ENCODE measurements around the gene OR7D2. TPM values are rescaled to one million over a fixed set of nuclear protein-coding genes. Genes with fewer than 3 reads are reported as not detected.

OR7D2 gene
- total and polyA plus RNA-seq, 3 donors from 2014 or later: 0.62 to 1.7 (median 0.79) TPM

DNA sequence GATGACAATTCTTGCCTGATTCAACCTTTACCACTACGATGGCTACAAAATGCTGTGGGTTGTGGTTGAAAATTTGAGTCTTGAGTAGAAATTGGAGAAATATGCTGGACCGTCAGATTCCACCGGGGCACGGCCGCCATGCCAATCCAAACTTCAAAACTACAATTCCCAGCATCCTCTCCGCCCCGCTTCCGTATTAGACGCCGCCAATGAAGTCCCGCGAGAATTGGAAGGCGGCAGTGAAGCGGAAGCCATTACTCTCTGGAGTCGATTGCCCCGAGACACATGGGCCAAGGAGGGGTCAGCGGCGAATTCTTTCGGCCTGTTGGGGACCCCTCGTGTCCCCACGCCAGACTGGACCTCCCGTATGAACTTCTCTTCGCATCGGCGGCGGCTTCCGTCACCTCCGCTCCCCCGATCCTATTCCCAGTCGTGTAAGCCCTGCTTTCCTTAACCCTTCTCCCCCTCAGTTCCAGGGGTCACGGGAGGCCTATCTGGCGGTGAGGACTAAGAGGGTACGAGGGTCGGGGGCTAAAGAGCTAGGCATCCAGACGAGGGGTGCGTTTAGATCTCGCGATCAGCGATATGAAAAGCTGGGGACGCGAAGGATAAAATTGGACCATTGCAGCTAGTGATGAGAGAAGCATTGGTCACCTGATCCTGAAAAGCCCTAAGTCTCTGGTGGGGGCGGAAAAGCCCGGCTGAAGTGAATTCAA lies 38.5 kb upstream of the OR7D2 start, which contains the start of gene ZNF317:
ZNF317 (plus strand) TSS at position 239 of the 716 bp plus-strand sequence. CDS start 15,620 bp downstream, outside the sequence.
- H3K9me3 ChIP-seq: no peaks in the 10 kb centered on the region
- H3K36me3 ChIP-seq (ENCODE audit: low read depth, missing control alignments): no peaks in the 10 kb centered on the region
- H3K4me3 ChIP-seq: peak within 1 kb of the TSS; percentile 86 to 92
- intact Hi-C loops (cut with DNase I; ENCODE audit: low total_unique reads): no loop called here
- peak; percentile 98 for DNase-seq
- TF ChIP-seq, protein P1, sequence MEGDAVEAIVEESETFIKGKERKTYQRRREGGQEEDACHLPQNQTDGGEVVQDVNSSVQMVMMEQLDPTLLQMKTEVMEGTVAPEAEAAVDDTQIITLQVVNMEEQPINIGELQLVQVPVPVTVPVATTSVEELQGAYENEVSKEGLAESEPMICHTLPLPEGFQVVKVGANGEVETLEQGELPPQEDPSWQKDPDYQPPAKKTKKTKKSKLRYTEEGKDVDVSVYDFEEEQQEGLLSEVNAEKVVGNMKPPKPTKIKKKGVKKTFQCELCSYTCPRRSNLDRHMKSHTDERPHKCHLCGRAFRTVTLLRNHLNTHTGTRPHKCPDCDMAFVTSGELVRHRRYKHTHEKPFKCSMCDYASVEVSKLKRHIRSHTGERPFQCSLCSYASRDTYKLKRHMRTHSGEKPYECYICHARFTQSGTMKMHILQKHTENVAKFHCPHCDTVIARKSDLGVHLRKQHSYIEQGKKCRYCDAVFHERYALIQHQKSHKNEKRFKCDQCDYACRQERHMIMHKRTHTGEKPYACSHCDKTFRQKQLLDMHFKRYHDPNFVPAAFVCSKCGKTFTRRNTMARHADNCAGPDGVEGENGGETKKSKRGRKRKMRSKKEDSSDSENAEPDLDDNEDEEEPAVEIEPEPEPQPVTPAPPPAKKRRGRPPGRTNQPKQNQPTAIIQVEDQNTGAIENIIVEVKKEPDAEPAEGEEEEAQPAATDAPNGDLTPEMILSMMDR (IDR thresholded peaks at IDR 0.05): no peak
- no peak for TF ChIP-seq POLR2A (IDR thresholded peaks at IDR 0.05)
- H3K27ac ChIP-seq: peak within 1 kb of the TSS; percentile 84 to 92
- no peaks in the 10 kb centered on the region for H3K27me3 ChIP-seq
- 0 to 1% methylated on average over 43 of the region's 43 CpGs for WGBS, 2 donors
- H3K4me1 ChIP-seq: no peaks in the 10 kb centered on the region

GRCh38 chr19:9144920-9145319 lies 33.9 kb upstream of the OR7D2 start:
- no peak for DNase-seq

GRCh38 chr19:9146882-9147281 lies 31.9 kb upstream of the OR7D2 start:
- DNase-seq: no peak
- TF ChIP-seq, protein P1 (IDR thresholded peaks at IDR 0.05): no peak
- TF ChIP-seq POLR2A (IDR thresholded peaks at IDR 0.05): no peak
- no peaks in the 10 kb centered on the region for H3K9me3 ChIP-seq
- no peaks in the 10 kb centered on the region for H3K4me1 ChIP-seq
- WGBS, 2 donors: 78 to 93% methylated on average over 1 of the region's 1 CpG
- intact Hi-C loops (cut with DNase I; ENCODE audit: low total_unique reads): no loop called here
- H3K27ac ChIP-seq: no peak overlapping the region
- H3K4me3 ChIP-seq: no peak overlapping the region
- H3K27me3 ChIP-seq: no peaks in the 10 kb centered on the region
- no peaks in the 10 kb centered on the region for H3K36me3 ChIP-seq (ENCODE audit: low read depth, missing control alignments)

More at GRCh38 chr19:9144920-9145319, 33.9 kb upstream of the OR7D2 start:
- H3K36me3 ChIP-seq (ENCODE audit: low read depth, missing control alignments): no peaks in the 10 kb centered on the region
- H3K4me3 ChIP-seq: no peak overlapping the region
- no peaks in the 10 kb centered on the region for H3K9me3 ChIP-seq
- H3K27me3 ChIP-seq: no peaks in the 10 kb centered on the region
- H3K4me1 ChIP-seq: no peaks in the 10 kb centered on the region
- TF ChIP-seq, protein P1 (IDR thresholded peaks at IDR 0.05): no peak
- no peak for TF ChIP-seq POLR2A (IDR thresholded peaks at IDR 0.05)
- 93 to 98% methylated on average over 5 of the region's 5 CpGs for WGBS, 2 donors
- H3K27ac ChIP-seq: no peak overlapping the region
- intact Hi-C loops (cut with DNase I; ENCODE audit: low total_unique reads): no loop called here

GRCh38 chr19:9148697-9149096 lies 30.1 kb upstream of the OR7D2 start:
- no peak overlapping the region for H3K4me3 ChIP-seq
- TF ChIP-seq POLR2A (IDR thresholded peaks at IDR 0.05): no peak
- TF ChIP-seq, protein P1 (IDR thresholded peaks at IDR 0.05): no peak
- intact Hi-C loops (cut with DNase I; ENCODE audit: low total_unique reads): no loop called here
- 92% methylated on average over 3 of the region's 3 CpGs for WGBS, 2 donors
- no peak overlapping the region for H3K27ac ChIP-seq
- no peaks in the 10 kb centered on the region for H3K4me1 ChIP-seq
- no peak for DNase-seq
- H3K9me3 ChIP-seq: no peaks in the 10 kb centered on the region
- H3K36me3 ChIP-seq (ENCODE audit: low read depth, missing control alignments): no peaks in the 10 kb centered on the region
- no peaks in the 10 kb centered on the region for H3K27me3 ChIP-seq

GRCh38 chr19:9149997-9150396 lies 28.8 kb upstream of the OR7D2 start:
- Histone ChIP-seq H3K9me3 (no peaks in the 10 kb centered on the region), H3K4me3 (no peak overlapping the region), H3K4me1 (no peaks in the 10 kb centered on the region), H3K27me3 (no peaks in the 10 kb centered on the region), H3K36me3 (ENCODE audit: low read depth, missing control alignments) (no peaks in the 10 kb centered on the region), H3K27ac (no peak overlapping the region)
- DNase-seq: no peak
- WGBS, 2 donors: 88 to 94% methylated on average over 4 of the region's 4 CpGs
- TF ChIP-seq, protein P1 (IDR thresholded peaks at IDR 0.05): no peak
- no peak for TF ChIP-seq POLR2A (IDR thresholded peaks at IDR 0.05)
- intact Hi-C loops (cut with DNase I; ENCODE audit: low total_unique reads): no loop called here
